Stimulated activated CD4-positive, alpha-beta T cell treated with anti-CD3 and anti-CD28 coated beads, Interleukin-12 subunit alpha, Interleukin-12 subunit beta, amount 100 ng/mL, for 24 hours (primary cell): ENCODE results near the gene CNNM4.

ENCODE experiments used
- DNase-seq, 2 experiments: peaks; one replicate each; pipeline ENCODE4 v3.0.0-alpha.2; 2020; ENCODE audit warnings: low read depth in 2 of 2

The CNNM4 gene

DNA sequence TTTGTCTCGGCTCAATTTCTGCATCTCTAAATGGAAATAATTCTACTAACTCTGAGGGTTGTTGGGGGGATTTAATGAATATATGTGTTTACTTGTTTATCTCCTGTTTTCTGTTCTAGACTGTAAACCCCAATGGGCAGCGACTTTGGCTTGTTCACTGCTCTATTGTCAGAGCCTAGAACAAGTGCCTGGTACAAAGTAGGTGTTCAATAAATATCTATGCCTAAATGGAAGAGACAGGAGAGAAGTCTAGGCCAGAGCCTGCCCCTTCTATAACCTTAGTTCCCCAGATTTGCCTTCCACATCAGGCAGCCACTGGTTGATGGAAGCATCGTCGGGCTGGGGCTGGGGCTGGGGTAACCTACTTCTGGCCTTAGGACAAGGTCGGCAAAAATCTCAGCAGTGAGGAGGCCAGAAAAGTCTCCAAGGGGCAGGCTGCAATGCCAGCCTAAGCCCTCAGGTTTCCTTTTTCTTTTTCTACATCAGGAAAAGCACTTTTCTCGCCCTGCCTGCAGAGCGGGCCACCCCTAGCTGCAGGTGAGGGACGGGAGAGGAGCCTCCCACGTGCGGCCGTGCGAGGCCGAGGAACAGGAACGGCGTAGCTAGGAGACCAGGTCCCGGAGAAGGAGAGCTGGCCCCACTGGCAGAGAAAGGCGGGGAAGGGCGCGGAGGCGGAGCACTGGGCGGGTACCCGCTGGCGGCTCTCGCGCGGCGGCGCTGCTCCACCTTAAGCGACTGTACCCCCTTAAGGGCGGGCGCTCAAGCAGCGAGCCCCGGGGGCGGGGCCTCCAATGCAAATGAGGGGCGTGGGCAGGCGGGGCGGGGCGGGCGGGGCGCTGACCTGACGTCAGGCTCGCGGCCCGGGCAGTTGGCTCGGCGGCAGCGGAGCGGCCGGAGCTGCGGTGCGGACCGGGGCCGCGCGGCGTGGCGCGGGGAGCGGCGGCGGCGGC, at the start of gene CNNM4:
CNNM4 (plus strand) TSS at position 867 of the 950 bp plus-strand sequence. CDS start 98 bp downstream, outside the sequence.
- DNase-seq = peak; percentile 84 to 90

DNA sequence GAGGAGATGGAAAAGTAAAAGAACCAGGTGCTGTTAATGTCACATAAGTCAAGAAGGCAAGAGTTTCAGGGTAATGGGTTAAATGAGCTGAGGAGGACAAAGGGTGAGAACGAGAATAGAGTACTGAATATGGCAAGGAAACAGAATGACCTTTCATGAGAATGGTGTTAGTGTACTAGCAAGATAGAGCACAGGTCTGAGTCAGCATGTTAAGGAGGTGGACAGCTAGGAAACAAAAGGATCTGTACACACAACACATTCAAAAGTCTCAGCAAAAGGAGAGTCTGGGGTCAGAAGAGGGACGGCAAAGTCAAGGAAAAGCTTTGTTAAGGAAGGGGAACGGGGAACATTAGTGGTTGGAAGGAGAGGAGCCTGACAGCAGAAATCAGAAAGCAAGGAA, 49.7 kb upstream of the CNNM4 start:
- no peak for DNase-seq

DNA sequence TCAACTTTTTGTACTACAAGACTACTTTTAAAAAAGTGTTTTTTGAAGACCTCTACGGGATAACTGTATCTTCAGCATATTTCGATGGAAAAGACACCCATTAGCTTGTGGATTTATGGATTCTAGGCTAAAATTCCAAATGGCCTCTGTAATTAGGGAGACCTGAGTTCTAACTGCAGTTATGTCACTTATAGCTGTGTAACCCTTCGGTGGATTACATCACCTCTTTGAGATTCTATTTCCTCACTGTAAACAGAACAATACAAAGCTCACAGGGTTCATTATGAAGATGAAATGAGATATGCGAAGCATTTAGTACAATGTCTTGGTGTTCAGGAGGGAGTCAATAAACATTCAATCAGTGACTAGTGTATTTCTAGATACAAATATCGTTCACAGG, 45.0 kb upstream of the CNNM4 start:
- no peak for DNase-seq

DNA sequence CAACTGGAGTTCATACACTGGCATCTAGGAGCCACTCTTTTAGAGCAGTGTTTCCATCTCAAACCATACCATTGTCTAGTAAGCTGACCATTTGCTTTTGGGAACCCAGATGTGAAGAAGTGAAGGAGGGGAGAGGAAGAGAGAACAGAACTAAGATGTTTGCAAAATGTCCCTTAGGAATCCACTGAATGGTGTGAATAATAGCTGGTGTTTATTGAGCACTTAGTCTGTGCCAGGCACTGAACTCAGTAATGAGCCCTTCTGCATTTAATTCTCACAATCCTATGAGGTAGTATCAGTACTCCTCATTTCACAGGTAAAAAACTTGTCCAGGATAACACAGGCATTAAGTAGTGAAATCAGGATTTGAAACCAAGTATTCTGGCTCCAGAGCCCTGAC, 44.3 kb upstream of the CNNM4 start:
- DNase-seq = no peak

DNA sequence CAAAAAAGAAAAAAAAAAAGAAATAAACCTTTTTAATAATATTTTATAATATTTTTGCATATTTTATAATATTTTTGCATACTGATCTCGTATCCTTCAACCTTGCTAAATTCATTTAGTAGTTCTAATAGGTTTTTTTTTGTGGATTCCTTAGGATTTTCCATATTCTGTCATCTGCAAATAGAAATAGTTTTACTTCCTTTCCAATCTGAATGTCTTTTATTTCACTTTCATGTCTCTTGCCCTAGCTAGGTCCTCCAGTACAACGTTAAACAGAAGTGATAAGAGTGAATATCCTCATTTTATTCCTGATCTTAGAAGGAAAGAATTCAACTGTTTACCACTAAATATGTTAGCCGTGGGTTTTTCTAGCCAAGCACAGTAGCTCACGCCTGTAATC, 34.6 kb upstream of the CNNM4 start:
- no peak for DNase-seq

DNA sequence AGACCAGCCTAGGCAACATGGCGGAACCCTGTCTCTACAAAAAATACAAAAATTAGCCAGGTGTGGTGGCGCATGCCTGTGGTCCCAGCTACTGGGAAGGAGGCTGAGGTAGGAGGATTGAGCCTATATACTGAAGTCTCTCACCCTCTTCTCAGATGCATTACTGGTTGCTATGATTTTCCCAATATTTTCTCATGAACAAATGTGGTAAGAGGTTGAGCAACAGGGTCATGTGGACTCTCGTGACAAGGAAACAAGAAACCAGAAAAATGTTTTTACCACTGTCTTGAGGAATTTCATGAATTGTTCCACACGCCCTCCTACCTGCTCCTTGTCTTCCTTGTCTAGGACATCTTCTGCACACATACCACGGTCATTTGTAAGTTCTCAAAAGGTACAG, 33.3 kb upstream of the CNNM4 start:
- no peak for DNase-seq

DNA sequence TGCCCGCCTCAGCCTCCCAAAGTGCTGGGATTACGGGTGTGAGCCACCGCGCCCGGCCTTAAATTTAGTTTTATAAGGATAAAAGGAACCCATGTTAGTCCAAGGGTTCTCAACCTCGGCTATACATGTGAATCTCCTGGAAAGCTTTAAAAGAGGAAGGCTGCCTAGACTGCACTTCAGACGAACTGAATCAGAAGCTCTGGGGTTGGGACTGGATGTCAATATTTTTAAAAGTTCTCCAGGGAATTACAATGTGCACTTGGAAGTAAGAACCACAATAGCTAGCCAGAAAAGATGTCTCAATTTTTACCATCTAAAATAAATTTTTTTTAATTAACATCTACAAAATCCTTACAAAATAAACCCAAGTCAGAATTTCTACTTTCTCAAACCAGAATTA, 31.0 kb upstream of the CNNM4 start:
- no peak for DNase-seq

DNA sequence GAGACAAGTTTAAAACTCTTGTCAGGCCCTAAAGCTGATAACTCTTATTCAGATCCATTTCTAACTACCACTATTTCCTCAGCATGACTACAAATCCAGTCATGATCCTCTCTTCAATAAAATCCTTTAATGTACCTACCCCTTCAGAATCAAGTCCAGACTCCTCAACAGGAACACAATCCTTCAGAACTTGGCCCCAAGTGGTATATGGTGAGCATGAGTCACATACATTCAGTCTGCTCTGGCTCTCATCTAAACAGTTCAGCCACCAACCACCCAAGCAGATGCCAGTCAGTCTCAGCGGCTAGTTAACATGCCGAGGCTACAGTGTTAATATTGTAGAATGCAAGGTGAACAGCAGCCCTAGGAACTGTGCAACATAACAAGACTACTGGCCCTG, 30.5 kb upstream of the CNNM4 start:
- DNase-seq = no peak

DNA sequence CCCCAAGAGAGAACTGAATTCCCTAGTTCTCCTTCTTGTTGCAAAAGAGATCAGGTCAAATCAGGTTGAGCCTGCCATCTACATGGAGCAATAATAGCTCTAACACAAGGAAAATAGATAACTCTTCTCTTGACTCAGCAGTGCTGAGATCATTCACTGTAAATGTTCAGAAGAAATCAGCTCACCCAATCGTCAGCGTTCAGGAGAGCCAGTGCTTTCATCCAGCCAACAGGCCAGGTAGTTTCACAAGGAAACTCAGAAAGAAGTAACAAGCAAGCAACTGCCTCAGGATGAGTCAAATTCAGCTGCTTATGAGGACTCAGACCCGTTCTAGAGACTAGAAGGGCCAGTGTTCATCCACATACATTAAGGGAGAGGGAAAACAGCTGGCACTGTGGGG, 26.8 kb upstream of the CNNM4 start:
- no peak for DNase-seq

DNA sequence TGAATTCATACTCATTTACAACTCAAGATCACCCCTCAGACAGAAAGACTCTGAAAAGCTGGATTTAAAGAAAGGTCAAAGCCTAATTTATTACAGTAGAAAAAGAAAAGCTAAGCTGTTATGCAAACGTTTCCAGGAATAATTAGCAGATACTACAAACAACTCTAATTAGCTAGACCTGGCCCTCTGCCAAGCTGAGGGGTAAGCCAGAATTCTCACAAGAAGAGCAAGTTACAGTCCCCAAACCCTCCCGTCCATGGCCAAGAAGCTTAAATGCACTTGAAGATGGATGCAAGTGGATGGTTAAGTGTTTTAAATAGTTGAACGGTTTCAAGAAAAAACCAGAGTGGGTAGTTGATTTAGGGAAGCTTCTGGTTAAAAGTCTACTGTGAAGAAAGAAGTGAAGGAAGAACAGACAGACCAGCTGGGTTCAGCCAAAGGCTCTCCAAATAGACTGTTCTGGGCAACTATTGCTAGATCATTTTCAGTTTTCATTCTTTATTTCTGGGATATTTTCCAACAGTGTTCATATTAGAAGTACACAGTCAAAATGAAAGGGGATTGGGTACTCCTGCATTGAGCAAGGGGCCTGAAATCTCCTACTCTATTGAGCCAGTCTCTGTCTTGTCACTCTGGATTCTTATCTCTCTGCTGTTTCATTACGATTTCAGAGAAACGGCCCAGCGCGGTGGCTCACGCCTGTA, 25.7 kb upstream of the CNNM4 start:
- no peak for DNase-seq

DNA sequence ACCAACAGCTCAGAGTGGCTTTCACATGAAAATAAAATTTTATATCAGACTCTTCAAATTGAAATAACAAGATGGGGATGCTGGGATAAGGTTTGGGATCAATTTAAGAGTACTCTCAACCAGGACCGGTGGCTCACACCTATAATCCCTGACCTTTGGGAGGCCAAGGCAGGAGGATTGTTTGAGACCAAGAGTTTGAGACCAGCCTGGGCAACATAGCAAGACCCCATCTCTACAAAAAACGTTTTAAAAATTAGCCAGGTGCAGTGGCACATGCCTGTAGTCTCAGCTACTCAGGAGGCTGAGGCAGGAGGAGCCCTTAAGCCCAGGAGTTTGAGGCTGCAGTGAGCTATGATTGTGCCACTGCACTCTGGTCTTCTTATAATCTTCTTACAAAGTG, 23.5 kb upstream of the CNNM4 start:
- DNase-seq = no peak

DNA sequence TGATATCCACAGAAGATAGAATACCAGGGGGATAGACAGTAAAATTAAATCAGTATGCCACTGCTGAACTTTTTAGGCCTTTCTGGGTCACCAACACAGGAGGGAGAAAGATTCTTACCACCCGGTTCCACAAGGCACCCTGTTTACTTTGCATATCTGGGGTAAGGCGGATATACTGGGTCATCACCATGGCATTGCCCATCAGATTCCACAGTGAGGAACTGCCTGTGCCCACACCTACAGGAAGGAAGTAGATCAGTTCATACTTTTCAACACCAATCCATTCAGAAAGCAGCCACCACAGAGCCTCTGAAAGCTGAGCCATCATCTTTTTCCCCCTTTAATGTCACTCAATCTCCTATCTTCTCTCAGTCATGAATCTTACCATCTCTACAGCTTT, 22.9 kb upstream of the CNNM4 start:
- no peak for DNase-seq

DNA sequence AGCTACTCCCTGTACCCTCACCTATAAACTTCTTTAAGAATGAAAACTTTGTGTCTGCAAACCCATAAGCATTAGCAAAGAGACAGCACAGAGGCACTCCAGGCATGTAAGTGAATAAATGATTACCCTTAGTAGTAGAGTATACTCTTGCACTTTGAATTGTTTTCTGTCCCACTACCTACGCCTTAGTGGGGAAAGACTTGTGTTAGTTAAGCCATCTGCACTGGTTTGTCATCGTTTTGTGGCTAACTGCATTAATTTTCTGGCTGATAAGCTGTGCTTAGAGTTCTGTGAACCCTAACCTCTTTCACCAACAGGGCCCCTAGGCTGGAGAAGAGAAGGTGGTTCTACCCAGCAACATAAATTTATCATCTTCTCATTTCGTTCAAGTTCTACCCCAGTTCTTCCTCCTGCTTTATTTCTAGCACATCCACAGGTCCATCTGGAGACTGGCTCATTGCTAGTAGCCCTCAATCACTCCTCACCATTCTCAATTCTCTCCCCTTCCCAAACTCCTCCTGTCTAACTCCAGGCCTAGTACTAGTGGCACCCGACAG, 21.5 kb upstream of the CNNM4 start:
- DNase-seq = no peak

DNA sequence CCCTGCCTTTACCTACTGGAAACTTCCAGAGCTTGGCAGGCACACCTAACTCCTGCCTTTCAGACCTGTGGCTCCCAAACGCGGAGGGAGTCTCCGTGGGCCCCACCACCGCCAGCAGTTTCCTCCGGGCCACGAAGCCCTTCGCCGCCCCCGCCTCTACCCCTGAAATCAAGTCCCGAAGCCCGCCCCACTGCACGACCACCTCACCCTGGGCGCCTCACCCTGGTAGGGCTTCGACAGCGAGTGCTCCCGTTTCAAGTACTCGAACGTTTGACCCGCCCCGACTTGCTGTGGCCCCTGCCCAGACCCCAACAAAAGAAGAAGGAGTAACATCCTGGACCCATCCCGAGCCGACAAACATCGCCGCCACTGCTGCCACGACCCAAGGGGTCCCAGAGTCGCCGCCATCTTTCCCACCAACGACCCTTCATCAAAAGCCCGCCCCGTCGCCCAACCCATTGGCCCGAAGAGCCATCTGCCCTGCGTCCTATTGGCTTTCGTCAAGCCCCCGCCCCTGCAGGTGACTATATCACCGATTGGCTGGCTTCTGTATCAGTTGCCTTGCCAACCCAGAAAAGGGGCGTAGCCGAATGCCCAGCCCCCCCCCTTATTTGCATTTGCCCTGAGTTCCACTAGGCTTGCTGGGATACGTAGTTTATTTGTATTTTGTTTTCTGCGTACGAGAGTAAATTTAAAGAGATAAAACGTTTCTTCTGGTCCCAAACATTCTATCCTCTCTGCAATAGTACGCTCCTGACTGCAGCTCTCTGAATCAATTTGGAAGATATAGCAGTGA, 20.9 kb upstream of the CNNM4 start, which contains the start of gene LMAN2L:
LMAN2L (minus strand) TSS at position 432 of the 796 bp plus-strand sequence; CDS start at position 408, 24 bp downstream.
- DNase-seq = peak; percentile 93 to 98

DNA sequence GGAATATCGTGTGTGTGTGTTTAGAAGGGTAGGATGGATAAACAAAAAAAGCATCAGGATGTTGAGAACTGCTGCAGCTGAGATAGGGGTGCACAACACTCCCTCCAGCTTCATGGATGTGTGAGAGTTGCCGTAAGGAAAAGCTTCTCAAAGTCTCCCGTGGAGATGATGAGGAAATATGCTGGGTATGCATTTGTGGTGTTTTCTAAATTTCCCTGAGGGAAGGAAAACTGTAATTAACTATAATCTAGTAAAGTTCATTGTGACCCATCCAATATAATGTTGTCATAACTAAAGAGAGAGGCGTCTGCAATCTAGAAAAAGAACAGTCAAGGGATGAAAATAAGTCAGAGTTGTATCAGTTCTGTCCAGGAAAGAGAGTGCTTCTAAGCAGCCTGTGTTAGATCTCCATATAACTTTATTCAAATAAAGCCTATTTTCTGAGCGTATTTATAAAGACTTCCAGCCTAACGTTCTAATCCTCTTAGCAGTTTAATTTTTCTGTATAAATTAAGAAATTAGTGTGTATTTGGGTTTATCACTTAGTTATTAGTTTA, 13.6 kb upstream of the CNNM4 start:
- no peak for DNase-seq

DNA sequence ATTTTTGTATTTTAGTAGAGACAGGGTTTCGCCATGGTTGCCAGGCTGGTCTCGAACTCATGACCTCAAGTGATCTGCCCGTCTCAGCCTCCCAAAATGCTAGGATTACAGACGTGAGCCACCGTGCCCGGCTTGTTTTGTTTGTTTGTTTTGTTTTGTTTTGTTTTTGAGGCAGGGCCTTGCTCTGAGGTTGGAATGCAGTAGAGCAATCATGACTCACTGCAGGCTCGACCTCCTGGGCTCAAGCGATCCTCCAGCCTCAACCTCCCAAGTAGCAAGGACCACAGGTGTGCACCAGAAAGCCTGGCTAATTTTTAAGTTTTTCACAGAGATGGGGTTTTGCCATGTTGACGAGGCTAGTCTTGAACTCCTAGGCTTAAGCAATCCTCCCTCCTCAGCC, 8.9 kb upstream of the CNNM4 start:
- DNase-seq = no peak

DNA sequence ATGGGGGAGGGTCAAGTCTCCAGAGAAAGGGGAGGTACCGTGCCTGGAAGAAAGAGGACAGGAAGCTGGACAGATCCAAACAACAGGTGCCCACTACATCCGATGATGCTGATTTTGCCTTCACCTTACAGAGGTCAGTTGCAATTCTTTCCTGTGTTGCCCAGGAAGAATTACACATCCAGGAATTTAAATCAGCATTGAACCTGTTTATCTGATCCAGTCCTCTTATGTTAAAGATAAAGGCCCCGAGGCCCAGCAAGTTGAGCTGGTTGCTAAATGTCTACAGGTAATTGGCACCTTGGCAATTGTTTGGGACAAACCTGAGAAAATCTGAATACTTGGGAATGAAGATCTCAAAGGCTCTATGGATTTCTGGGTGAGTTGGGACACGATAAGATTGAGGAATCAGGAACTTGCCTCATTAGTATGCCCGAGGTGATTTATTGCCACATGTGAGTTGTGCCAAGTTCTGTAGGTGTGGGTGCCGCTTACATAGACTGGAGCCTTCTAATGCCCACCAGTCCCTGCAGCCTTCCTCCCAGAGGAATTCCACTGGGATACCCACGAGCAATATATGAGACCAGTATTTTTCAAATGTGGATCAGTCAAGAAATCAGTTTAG, 6.9 kb upstream of the CNNM4 start:
- DNase-seq = no peak

DNA sequence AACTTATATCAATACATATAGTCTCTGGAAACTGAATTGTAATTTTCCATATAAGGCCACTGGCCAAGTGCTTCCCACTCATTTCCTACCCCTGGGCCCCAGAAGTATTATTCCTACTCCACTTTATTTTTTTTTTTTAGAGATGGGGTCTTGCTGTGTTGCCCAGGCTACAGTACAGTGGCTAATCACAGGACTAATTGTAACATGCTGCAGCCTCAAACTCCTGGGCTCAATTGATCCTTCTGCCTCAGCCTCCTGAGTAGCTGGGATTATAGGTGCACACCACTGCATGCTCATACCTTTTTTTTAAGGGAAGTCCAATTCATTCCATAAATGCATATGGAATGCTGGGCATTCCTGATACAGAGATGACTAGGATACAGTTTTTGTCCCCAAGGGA, 6.4 kb upstream of the CNNM4 start:
- DNase-seq = no peak

DNA sequence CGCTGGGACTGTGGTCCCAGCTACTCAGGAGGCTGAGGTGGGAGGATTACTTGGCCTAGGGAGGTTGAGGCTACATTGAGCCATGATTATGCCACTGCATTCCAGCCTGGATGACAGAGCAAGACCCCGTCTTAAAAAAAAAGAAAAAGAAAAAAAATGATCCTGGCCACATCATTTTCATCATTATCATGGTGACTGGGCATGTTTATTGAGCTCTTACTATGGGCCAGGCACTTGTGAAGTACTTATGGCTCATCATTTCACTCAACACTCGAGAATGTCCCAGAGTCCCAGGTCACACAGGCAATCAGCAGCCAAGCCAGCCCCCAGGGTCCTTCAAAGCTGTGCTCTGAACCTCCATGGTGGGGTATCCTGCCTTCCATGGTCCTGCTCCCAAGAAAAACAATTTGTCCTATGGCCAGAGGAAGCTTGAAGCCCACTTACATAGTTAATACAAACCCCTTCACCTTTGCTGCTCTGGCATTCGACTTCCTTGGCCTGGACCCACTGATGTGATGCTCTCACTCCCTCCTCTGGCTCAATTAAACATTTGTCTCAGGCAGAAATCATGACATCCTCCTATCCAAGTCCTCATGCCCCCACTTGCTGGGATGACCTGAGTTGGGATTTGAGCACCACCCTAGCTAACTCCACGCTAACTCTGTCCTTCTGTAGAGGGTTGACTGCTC, 3.8 kb upstream of the CNNM4 start:
- no peak for DNase-seq

DNA sequence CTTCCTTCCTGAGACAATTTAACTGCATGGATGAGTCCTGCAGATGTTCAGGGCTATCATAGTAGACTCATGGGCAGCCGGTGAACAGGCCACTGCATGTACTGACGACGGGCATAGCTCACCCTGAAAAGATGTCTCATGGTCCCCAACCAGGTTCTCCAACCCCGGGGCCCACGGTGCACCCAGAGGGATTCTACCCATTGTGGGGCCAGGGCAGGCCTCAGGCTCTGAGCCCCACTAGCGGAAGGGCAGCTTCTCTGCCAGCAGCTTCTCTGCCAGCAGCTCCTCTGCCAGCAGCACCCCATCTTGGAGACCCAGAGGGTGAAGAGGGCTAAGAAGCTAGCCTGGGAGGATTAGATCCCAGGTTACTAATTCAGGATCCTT, 3.2 kb upstream of the CNNM4 start:
- DNase-seq = no peak

DNA sequence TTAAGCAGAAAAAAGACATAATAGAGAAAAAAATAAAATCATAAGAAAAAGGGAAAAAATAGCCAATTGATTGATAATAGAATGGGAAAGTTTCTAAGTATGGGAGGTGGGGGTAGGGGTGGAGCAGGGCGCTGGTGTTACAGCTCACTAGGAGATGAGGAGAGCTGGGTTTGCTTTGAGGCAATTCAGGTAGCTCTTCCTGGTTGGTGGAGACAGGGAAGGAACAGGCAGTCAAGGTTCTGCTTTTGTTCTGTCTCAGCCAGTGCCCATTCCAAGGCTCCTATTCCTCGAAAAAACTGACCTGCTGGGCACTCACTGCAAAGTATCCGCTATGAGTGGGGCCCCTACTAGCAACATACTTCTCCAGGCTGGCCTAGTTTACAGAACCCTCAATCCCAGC, 1.7 kb upstream of the CNNM4 start:
- DNase-seq = no peak
